Activated CD8-positive, alpha-beta memory T cell treated with anti-CD3 and anti-CD28 coated beads, Interleukin-2, amount 50 U/mL, for 24 hours (primary cell): Measurements from ENCODE around the gene MSMP.

Experiments used
- DNase-seq: peaks from one replicate; pipeline ENCODE4 v3.0.0-alpha.2; 2020; ENCODE audit errors: extremely low read depth

The MSMP gene

DNA sequence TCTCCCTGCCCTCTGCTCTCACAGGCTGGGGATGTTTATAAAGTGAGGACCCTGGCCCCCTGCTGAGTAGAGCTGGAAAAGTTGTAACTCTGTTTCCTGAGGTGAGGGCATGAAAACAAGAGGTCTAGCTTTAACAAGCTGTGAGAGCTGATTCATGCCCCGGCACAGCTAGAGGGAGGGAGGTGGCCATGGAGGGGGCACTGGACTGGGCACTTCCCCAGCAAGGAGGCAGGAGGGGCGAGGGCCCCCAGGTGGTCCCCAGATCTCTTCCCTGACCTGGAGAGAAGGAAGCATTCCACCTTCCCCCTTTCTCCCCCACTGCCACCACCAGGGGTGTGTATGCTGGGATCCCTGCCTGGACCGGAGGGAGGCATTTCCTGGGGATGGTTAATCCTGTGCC is at the start of gene MSMP:
Gene MSMP (minus strand): TSS at position 13 of the 400 bp plus-strand sequence. CDS start 147 bp downstream, outside the sequence.
- DNase-seq, result no peak

DNA sequence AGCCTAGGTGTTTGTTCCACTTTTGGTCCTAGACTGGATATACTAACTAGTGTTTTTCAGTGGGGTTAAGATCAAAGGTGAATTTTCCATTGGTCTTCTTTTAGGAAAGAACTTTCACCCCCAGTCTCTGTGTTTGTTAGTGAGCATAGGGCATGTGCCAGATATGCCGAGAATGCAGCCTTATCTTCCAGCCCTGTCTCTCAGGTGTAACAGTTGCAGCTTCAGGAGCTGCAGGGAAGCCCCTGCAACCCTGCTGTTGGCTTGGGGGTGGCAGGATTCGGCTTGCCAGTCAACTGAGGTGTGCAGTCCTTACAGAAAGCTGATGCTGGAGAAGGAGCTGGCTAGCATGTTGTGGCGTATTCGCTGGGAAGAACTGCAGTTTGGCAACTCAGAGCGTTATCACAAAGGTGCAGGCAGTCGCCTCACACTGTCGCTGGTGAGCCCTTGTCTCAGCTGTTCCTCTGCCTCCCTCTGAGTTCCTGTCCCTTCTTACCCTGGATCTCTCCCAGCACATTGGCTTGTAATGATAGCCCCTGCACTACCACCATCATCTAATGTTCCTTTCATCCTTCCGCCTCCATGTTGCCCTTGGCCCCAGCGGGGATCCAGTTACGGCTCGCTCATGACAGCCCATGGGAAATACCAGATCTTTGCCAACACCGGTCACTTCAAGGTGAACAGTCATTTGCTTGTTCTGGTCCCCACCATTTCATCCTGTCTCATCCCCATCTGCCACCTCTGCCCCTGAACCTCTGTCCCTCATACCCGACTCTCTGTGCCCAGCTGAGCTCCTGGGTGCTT is 47.5 kb upstream of the MSMP start:
- no peak for DNase-seq

DNA sequence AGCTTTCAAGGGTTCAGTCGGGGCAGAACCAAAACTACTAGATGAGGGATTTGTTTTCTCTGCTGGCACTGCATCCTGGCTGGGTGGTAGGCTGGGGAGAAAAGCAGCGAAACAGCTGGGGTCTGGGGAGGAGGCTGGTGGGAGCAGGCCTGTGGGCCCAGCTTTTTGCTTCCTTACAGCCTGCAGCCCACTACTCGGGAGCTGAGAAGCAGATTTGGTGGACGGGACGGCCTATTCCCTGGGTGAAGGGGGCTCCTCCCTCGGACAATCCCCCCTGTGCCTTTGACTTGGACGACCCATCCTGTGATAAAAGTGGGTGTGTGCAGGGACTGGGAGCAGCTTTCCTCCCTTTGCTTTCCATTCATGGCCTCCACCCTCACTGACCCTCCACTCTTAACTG is 46.5 kb upstream of the MSMP start:
- no peak for DNase-seq

GRCh38 chr9:35798658-35799374 is 44.7 kb upstream of the MSMP start:
- no peak for DNase-seq

- DNase-seq, result no peak
Observed at GRCh38 chr9:35797311-35798109, 43.4 kb upstream of the MSMP start.

DNA sequence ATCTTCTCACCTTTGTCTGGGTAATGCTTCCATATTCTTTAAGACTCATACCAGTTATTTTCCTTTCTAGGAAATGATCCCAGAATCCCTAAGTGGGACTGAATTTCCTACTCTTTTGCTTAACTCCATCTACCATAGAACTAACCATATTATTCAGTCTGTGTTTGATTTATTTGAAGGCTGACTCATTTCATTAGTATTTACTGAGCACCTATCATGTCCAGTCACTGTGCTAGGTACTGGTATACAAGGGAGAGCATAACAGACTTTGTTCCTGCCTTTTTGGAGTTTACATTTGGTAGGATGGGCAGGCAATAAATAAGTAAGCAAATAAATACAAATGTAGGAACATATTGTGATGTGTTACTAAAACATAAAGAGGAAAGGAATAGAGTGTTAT is 41.6 kb upstream of the MSMP start:
- no peak for DNase-seq

- DNase-seq, result no peak
Observed at GRCh38 chr9:35793461-35793860, 39.4 kb upstream of the MSMP start.

DNA sequence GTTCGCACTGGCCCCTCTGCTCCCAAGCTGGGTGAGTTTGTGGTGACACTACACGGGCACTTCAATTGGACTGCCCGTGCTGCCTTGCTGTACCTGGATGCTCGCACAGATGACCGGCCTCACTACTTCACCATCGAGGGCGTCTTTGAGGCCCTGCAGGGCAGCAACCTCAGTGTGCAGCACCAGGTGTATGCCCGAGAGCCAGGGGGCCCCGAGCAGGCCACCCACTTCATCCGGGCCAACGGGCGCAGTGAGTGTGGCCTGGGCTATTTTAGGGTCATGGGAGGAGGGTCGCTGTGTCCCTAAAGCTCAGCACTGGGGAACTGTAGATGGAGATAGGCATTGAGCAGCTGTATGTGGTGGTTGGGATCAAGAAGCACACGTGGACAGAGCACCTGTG is 38.8 kb upstream of the MSMP start:
- no peak for DNase-seq

GRCh38 chr9:35792024-35792813 is 38.1 kb upstream of the MSMP start:
- DNase-seq, result no peak

- DNase-seq, result no peak
Observed at GRCh38 chr9:35791297-35791921, 37.3 kb upstream of the MSMP start, which contains the start of gene NPR2. Gene NPR2 (plus strand): TSS chr9:35791591. CDS start chr9:35792409, 818 bp downstream.

DNA sequence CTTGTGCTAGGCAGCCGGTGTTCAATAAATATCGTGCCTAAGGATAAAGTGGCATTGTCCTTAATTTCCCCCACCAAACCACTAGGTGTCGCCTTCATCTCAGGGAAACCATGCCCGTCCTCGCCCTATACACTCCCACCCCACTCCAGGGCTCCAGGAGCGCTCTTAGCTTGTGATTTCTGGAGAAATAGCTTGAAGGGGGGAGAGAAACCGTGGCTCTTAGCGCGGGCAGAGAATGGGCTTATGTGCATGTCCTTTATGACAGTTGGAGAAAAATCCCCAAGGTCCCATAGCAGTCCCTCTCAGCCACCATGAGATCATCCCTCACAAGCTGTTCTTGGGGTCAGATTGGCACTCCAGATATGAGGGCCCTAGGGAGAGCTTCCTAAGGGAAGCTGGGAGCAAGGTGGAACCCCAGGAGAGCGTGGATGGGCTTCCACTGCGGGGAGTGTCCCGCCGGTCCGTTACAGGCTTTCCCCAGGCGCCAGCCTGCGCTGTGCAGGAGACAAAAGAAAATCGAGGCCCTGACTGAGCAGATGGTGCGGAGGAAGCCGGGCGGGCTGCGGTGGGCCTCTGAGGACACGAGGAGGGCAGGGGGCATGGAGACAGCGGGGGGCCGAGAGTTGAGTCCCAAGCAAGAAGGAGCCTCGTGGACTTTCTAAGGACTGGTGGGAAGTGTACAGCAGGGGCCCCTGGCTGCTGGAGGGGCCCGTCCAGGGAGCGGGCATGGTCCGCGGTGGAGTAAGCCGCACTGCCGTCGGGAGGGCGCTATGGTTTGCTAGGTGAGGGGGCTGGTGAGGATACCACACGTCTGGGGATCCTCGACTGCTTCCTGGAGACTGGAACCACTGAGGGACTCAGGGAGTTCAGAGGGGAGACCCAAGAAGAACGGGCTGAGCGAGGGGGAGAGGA is 36.6 kb upstream of the MSMP start:
- DNase-seq, result peak; percentile 13

DNA sequence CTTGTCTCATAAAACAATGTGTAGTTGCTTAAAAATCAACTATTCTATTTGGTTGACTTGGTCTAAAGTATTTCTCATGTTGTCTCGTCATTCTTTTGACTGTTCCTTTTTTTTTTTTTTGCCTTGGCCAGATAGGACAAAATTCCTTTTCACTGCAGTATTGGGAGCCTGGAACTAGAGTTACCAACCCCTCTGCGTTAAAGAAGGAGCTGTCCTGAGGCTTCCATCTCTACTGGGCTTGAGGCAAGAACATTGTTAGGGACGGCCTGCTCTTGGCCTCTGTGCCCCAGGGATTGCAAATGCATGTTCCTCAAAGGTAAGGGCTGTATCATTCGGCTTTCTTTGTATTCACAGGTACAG is 35.9 kb upstream of the MSMP start:
- no peak for DNase-seq

- no peak for DNase-seq
Observed at GRCh38 chr9:35789541-35789940, 35.5 kb upstream of the MSMP start.

DNA sequence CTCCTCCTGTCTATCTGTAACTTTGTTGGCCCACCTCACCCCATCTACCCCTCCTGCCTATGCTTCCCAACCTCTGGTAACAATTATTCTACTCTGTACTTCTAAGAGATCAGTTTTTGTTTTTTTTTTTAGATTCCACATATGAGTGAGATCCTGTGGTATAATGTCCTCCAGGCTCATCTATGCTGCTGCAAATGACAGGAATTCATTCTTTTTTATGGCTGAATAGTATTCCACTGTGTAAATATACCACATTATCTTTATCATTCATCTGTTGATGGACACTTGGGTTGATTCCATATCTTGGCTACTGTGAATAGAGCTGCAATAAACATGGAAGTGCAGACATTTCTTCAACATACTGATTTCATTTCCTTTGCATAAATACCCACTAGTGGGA is 29.3 kb upstream of the MSMP start:
- no peak for DNase-seq

DNA sequence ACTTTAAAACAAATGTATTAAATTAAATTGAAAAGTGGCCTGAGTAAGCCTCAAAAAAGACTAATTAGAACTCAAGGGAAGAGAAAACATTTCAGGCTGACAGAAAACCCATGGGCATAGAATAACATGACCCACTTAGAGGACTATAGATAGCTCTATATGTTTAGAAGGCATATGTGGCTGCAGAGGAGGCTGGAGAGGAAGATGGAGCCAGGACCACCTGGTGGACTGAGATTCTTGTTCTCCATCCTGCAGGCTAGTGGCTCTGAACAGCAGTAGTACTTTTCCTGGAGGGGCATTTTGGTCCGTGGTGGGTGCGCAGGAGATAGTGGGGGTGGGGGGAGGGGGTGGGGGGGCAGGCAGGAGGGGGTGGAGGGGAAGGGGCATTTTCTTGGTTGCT is 27.0 kb upstream of the MSMP start:
- no peak for DNase-seq

GRCh38 chr9:35778496-35778895 is 24.4 kb upstream of the MSMP start:
- no peak for DNase-seq

- DNase-seq, result no peak
Observed at GRCh38 chr9:35776018-35776417, 21.9 kb upstream of the MSMP start.

GRCh38 chr9:35774907-35775635 is 21.0 kb upstream of the MSMP start:
- no peak for DNase-seq

DNA sequence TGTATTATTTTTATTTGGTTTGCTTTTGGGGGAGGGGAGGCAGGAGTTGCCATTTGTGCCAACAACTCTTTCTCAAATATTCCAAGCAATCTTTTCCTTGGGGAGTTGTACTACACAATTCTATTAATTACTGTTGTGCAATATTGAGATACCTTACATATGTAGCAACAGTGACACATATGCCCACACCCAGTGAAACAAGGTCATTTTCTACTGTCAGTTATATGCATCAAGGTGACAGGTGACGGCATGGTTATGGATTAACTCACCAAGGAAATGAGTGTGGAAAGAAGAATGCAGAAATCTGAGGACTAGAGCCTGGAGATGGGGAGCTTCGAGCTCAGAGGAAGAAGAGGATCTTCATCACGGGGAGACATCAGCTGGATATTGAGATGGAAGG is 17.9 kb upstream of the MSMP start:
- DNase-seq, result no peak
